Measurements from ENCODE around the gene IL1R1.

DNA sequence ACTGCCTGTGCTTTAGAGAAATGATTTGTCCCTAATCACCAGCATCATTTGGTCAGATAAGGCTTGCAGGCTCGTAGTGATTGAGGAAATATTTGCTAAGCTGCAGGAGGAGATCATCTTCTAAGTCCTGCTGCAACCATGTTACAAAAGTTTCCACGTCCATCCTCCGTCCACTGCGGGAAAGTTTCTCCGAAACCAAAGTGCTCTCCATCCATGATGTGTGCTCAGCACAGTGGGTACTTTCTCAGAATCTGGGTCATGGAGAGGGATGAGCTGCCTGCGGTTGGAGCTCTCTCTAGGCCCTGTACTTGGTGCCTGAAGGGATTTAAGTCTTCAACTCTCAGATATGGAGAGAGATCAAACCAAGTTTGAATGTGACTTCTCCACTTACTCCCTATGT is 83.6 kb downstream of the IL1R1 start:
- TF ChIP-seq, protein P1, sequence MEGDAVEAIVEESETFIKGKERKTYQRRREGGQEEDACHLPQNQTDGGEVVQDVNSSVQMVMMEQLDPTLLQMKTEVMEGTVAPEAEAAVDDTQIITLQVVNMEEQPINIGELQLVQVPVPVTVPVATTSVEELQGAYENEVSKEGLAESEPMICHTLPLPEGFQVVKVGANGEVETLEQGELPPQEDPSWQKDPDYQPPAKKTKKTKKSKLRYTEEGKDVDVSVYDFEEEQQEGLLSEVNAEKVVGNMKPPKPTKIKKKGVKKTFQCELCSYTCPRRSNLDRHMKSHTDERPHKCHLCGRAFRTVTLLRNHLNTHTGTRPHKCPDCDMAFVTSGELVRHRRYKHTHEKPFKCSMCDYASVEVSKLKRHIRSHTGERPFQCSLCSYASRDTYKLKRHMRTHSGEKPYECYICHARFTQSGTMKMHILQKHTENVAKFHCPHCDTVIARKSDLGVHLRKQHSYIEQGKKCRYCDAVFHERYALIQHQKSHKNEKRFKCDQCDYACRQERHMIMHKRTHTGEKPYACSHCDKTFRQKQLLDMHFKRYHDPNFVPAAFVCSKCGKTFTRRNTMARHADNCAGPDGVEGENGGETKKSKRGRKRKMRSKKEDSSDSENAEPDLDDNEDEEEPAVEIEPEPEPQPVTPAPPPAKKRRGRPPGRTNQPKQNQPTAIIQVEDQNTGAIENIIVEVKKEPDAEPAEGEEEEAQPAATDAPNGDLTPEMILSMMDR (IDR thresholded peaks at IDR 0.05; ENCODE audit: borderline replicate concordance, extremely low read depth, low read length, poor library complexity, severe bottlenecking): no peak
- TF ChIP-seq EZH2 (IDR thresholded peaks at IDR 0.05; ENCODE audit: borderline replicate concordance, low read depth, low read length, severe bottlenecking): no peak

All from DND-41 (cell line).